ENCODE data around the gene PRELID1.

- TF ChIP-seq CTCF (conservative IDR thresholded peaks at IDR 0.05; ENCODE audit: low read length) (no peak), EZH2phosphoT487 (IDR thresholded peaks at IDR 0.05; ENCODE audit: borderline replicate concordance, low read depth, low read length) (no peak)
These were observed 50.7 kb downstream of the PRELID1 start for GRCh38 chr5:177354256-177354655.

Measured in OCI-LY7 (cell line).